Coronary artery (tissue), 2 donors: ENCODE data around the gene MALRD1.

Experiments
- DNase-seq: peaks from one replicate; pipeline ENCODE4 v3.0.0-alpha.2; 2017; ENCODE audit warnings: low spot score
- H3K27ac ChIP-seq, 2 donors: fragments of 200-600 bp; sonication (generic); one replicate each; pipeline ENCODE4 v1.5.1; 2016 to 2019
- H3K4me3 ChIP-seq: fragments of 200-600 bp; sonication (generic); 2 replicates; pipeline ENCODE4 v1.5.1; 2016; ENCODE audit warnings: mild to moderate bottlenecking, moderate library complexity
- TF ChIP-seq, protein P1 (sequence below): fragments of 200-600 bp; sonication (generic); IDR thresholded peaks from one replicate; pipeline ENCODE4 v1.5.1; 2019; ENCODE audit warnings: antibody characterized with exemption

Gene MALRD1

DNA sequence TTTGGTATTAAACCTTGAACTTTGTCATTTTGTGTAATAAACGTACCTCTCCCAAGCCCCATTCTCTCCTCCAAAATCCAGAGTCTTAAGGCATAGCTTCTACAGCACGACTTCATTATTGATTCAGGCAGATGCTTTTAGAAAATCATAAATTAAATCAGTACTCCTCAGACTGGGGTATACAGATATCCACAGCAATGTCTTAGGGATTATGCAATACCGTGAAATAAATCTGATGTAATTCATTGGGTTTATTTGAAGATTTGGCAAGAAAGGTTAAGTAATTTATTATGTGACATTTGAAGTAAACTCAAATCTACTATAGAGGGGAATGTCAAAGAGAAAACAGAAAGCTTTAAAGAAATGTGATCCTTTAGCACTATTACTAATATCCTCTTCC is 521.5 kb downstream of the MALRD1 start:
- no peak overlapping the region for H3K4me3 ChIP-seq
- DNase-seq: no peak
- TF ChIP-seq, protein P1, sequence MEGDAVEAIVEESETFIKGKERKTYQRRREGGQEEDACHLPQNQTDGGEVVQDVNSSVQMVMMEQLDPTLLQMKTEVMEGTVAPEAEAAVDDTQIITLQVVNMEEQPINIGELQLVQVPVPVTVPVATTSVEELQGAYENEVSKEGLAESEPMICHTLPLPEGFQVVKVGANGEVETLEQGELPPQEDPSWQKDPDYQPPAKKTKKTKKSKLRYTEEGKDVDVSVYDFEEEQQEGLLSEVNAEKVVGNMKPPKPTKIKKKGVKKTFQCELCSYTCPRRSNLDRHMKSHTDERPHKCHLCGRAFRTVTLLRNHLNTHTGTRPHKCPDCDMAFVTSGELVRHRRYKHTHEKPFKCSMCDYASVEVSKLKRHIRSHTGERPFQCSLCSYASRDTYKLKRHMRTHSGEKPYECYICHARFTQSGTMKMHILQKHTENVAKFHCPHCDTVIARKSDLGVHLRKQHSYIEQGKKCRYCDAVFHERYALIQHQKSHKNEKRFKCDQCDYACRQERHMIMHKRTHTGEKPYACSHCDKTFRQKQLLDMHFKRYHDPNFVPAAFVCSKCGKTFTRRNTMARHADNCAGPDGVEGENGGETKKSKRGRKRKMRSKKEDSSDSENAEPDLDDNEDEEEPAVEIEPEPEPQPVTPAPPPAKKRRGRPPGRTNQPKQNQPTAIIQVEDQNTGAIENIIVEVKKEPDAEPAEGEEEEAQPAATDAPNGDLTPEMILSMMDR: no peak
- H3K27ac ChIP-seq: no peak overlapping the region

DNA sequence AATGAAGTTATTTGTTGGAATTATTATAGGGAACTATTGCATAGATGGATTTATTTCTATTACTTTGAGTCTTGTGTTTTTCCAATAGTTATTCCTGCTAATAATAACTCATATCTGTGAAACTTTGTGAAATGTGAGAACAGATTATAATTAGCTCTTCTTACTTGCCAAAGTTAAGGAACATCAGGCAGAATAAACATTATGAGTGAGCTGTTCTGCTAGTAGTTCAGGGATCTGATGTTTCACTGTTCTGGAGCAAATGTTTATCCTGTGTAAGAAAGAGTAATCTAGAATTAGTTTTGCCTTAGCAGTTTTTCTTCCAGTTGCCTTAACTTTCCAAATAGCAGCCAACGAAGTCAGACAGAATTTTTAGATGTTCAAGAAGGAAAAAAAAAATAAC is 522.4 kb downstream of the MALRD1 start:
- Histone ChIP-seq H3K27ac (no peak overlapping the region), H3K4me3 (no peak overlapping the region)
- no peak for DNase-seq
- TF ChIP-seq, protein P1: no peak

DNA sequence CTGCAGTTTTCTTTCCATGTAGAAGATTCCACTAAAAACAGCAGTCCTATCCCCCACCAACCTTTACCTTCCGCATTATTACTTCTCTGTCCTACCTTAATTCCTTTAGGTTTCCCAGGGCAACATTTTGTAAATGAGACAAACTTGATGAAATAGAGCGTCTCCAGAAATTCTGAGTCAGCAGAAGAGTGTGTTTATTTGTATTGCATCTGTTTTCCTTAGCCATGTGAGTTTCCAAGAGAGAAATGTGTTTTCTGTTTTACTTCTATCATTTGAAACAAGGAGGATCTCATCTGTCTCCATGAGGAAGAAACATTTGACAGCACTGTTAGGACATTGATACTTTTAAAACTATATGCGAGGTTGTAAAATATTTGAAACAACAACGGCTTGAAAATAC is 523.5 kb downstream of the MALRD1 start:
- no peak for DNase-seq
- Histone ChIP-seq H3K27ac (no peak overlapping the region), H3K4me3 (no peak overlapping the region)
- TF ChIP-seq, protein P1: no peak

DNA sequence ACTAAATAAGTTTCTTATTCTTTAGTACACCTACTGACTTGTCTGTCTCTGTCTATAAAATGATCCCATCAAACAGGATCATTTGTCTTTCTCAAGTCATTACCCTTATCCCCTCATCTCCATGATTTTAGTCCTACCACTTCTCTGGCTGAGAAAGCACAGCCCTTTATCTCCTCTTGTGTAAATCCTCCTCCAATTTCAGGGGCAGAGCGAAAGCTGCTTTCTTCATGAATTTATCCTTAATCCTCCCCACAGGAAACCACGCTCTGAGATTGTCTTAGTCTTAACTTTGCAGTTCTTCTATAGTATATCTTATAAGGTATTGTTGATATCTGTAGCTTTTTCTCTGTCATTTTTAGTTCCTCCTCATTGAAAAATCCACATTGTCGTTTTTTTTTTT is 528.0 kb downstream of the MALRD1 start:
- TF ChIP-seq, protein P1: no peak
- DNase-seq: no peak
- Histone ChIP-seq H3K27ac (no peak overlapping the region), H3K4me3 (no peak overlapping the region)

DNA sequence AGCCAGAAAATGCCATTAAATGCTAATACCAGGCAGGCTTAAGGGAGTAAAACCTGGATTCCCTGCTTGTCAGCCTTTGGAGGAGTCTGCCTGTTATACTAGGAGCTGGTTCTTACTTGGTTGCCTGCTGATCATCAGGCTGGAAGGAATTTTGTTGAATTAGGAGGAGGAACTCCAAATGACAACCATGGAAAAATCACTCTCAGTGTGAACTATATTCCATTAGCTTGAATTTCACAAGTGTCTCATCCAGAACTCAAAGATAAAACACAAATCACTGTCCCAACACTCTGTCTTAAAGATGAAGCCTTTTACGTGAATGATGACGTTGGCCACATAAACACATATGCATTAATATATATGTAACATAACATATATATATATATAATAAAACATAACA is 528.8 kb downstream of the MALRD1 start:
- H3K4me3 ChIP-seq: no peak overlapping the region
- TF ChIP-seq, protein P1: no peak
- DNase-seq: no peak
- H3K27ac ChIP-seq: no peak overlapping the region

DNA sequence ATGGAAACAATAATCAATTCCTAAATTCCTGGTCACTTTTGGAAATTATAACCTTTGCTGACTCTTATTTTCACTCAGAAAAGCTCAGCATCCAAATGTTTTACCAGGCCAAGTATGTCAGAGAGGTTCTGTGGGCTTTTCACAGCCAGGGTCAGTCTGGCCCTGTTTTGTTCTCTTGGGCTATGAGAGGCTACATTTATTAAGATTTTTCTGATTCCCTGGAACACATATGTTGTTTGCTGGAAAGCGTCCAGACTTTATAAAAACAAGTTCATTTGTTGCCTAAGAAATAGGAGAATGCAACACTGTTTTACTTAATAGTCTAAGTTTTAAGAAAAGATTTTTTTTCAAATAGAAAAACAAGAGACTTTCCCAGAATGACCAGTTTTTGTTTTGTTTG is 529.2 kb downstream of the MALRD1 start:
- TF ChIP-seq, protein P1: no peak
- DNase-seq: no peak
- H3K4me3 ChIP-seq: no peak overlapping the region
- H3K27ac ChIP-seq: no peak overlapping the region

DNA sequence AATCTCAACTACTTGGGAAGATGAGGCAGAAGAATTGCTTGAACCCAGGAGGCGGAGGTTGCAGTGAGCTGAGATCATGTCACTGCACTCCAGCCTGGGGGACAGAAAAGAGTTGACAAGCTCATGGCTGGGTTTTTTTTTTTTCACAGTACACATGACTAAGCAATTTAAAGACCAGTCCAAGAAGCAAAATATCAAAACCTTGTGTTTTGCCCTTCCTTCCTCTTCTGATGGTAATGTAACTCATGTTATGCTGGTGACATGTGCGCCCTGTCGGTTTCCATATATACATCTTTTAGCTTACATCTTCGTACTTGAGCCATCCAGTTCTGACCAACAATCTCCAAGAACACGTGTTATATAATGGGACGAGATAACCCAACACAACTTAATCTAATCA is 530.0 kb downstream of the MALRD1 start:
- H3K4me3 ChIP-seq: no peak overlapping the region
- no peak overlapping the region for H3K27ac ChIP-seq
- TF ChIP-seq, protein P1: no peak
- no peak for DNase-seq
